Activated naive CD8-positive, alpha-beta T cell treated with anti-CD3 and anti-CD28 coated beads for 36 hours (primary cell): Measurements from ENCODE around the gene HSBP1. TPM values are rescaled to one million over a fixed set of nuclear protein-coding genes. Genes with fewer than 3 reads are reported as not detected.
A peak's percentile ranks its signal among the peaks of the same experiment; 100 is the strongest.

Experiments used
- DNase-seq: peaks from one replicate; pipeline ENCODE4 v3.0.0; 2021
- H3K27ac Mint-ChIP-seq: one replicate; pipeline ENCODE4 v1.8.0; 2022; ENCODE audit warnings: mild to moderate bottlenecking, moderate library complexity, mixed read lengths
- H3K27me3 Mint-ChIP-seq: one replicate; pipeline ENCODE4 v1.8.0; 2022; ENCODE audit warnings: mild to moderate bottlenecking, mixed read lengths
- H3K36me3 Mint-ChIP-seq: one replicate; pipeline ENCODE4 v1.8.0; 2021; ENCODE audit warnings: mild to moderate bottlenecking, mixed read lengths
- H3K4me1 Mint-ChIP-seq: one replicate; pipeline ENCODE4 v1.8.0; 2021; ENCODE audit warnings: mixed read lengths
- H3K4me3 Mint-ChIP-seq: one replicate; pipeline ENCODE4 v1.8.0; 2022; ENCODE audit warnings: mild to moderate bottlenecking, moderate library complexity, mixed read lengths
- H3K9me3 Mint-ChIP-seq: one replicate; pipeline ENCODE4 v1.8.0; 2022; ENCODE audit warnings: mixed read lengths
- total RNA-seq, 2 experiments: library from RNA; stranded (reverse); gene quantifications; one replicate each; pipeline ENCODE4 v1.2.3, GENCODE V29; 2021

HSBP1 gene
- total RNA-seq, 2 experiments from 2014 or later: 70.6 to 82.0 TPM

- no peak overlapping the region for H3K4me3 Mint-ChIP-seq
- H3K4me1 Mint-ChIP-seq: peaks cover 12% of the 10 kb centered on the region
- no peaks in the 10 kb centered on the region for H3K27me3 Mint-ChIP-seq
- peaks cover 19% of the 10 kb centered on the region for H3K36me3 Mint-ChIP-seq
- no peak for DNase-seq
- H3K9me3 Mint-ChIP-seq: no peaks in the 10 kb centered on the region
- no peak overlapping the region for H3K27ac Mint-ChIP-seq
These were observed 6.8 kb downstream of the HSBP1 start for GRCh38 chr16:83814659-83814985.

- H3K27ac Mint-ChIP-seq: no peak overlapping the region
- H3K4me3 Mint-ChIP-seq: no peak overlapping the region
- no peaks in the 10 kb centered on the region for H3K4me1 Mint-ChIP-seq
- peaks cover 6% of the 10 kb centered on the region for H3K36me3 Mint-ChIP-seq
- no peak for DNase-seq
- H3K27me3 Mint-ChIP-seq: no peaks in the 10 kb centered on the region
- H3K9me3 Mint-ChIP-seq: no peaks in the 10 kb centered on the region
These were observed 9.2 kb downstream of the HSBP1 start for GRCh38 chr16:83817022-83817421.

GRCh38 chr16:83818276-83818675 is 10.5 kb downstream of the HSBP1 start:
- H3K9me3 Mint-ChIP-seq: no peaks in the 10 kb centered on the region
- no peaks in the 10 kb centered on the region for H3K36me3 Mint-ChIP-seq
- no peak overlapping the region for H3K4me3 Mint-ChIP-seq
- peaks cover 6% of the 10 kb centered on the region for H3K27me3 Mint-ChIP-seq
- peaks cover 3% of the 10 kb centered on the region for H3K4me1 Mint-ChIP-seq
- no peak overlapping the region for H3K27ac Mint-ChIP-seq
- no peak for DNase-seq

- H3K36me3 Mint-ChIP-seq: no peaks in the 10 kb centered on the region
These were observed 11.6 kb downstream of the HSBP1 start for GRCh38 chr16:83819361-83819760.

GRCh38 chr16:83826146-83826913 is 18.6 kb downstream of the HSBP1 start:
- Mint-ChIP-seq H3K36me3 (no peaks in the 10 kb centered on the region), H3K4me1 (peaks cover 7% of the 10 kb centered on the region)

More at GRCh38 chr16:83819361-83819760, 11.6 kb downstream of the HSBP1 start:
- no peak for DNase-seq
- Mint-ChIP-seq H3K27me3 (peaks cover 6% of the 10 kb centered on the region), H3K27ac (no peak overlapping the region), H3K4me1 (peaks cover 3% of the 10 kb centered on the region), H3K4me3 (no peak overlapping the region), H3K9me3 (no peaks in the 10 kb centered on the region)

GRCh38 chr16:83830091-83830768 is 22.5 kb downstream of the HSBP1 start:
- Mint-ChIP-seq H3K27ac (no peak overlapping the region), H3K4me3 (no peak overlapping the region), H3K36me3 (no peaks in the 10 kb centered on the region), H3K27me3 (peaks cover 4% of the 10 kb centered on the region), H3K4me1 (peaks cover 6% of the 10 kb centered on the region), H3K9me3 (no peaks in the 10 kb centered on the region)
- DNase-seq: no peak

More at GRCh38 chr16:83826146-83826913, 18.6 kb downstream of the HSBP1 start:
- peak; percentile 74 for DNase-seq
- no peak overlapping the region for H3K27ac Mint-ChIP-seq
- no peaks in the 10 kb centered on the region for H3K9me3 Mint-ChIP-seq
- H3K4me3 Mint-ChIP-seq: no peak overlapping the region
- peaks cover 6% of the 10 kb centered on the region for H3K27me3 Mint-ChIP-seq

GRCh38 chr16:83830769-83831455 is 23.1 kb downstream of the HSBP1 start:
- Mint-ChIP-seq H3K4me1 (peaks cover 11% of the 10 kb centered on the region), H3K36me3 (no peaks in the 10 kb centered on the region)
- DNase-seq: no peak

GRCh38 chr16:83831456-83831987 is 23.7 kb downstream of the HSBP1 start:
- DNase-seq: no peak
- Mint-ChIP-seq H3K36me3 (no peaks in the 10 kb centered on the region), H3K4me1 (peaks cover 12% of the 10 kb centered on the region), H3K4me3 (no peak overlapping the region), H3K27me3 (peaks cover 10% of the 10 kb centered on the region), H3K27ac (no peak overlapping the region), H3K9me3 (no peaks in the 10 kb centered on the region)

More at GRCh38 chr16:83830769-83831455, 23.1 kb downstream of the HSBP1 start:
- Mint-ChIP-seq H3K27me3 (peaks cover 4% of the 10 kb centered on the region), H3K9me3 (no peaks in the 10 kb centered on the region), H3K27ac (no peak overlapping the region), H3K4me3 (no peak overlapping the region)

GRCh38 chr16:83833921-83834320 is 26.1 kb downstream of the HSBP1 start:
- Mint-ChIP-seq H3K27ac (no peak overlapping the region), H3K9me3 (no peaks in the 10 kb centered on the region), H3K4me1 (peaks cover 12% of the 10 kb centered on the region), H3K36me3 (no peaks in the 10 kb centered on the region), H3K27me3 (peaks cover 33% of the 10 kb centered on the region), H3K4me3 (no peak overlapping the region)
- no peak for DNase-seq

- Mint-ChIP-seq H3K4me3 (no peak overlapping the region), H3K27me3 (peaks cover 43% of the 10 kb centered on the region), H3K36me3 (no peaks in the 10 kb centered on the region), H3K9me3 (no peaks in the 10 kb centered on the region), H3K27ac (no peak overlapping the region), H3K4me1 (peaks cover 12% of the 10 kb centered on the region)
- DNase-seq: no peak
These were observed 28.1 kb downstream of the HSBP1 start for GRCh38 chr16:83835586-83836566.

GRCh38 chr16:83837566-83837965 is 29.8 kb downstream of the HSBP1 start:
- Mint-ChIP-seq H3K27me3 (peaks cover 41% of the 10 kb centered on the region), H3K4me1 (peaks cover 12% of the 10 kb centered on the region), H3K4me3 (no peak overlapping the region), H3K27ac (no peak overlapping the region), H3K9me3 (no peaks in the 10 kb centered on the region), H3K36me3 (no peaks in the 10 kb centered on the region)
- DNase-seq: no peak

GRCh38 chr16:83838151-83838550 is 30.4 kb downstream of the HSBP1 start:
- H3K27me3 Mint-ChIP-seq: peaks cover 39% of the 10 kb centered on the region
- H3K4me3 Mint-ChIP-seq: no peak overlapping the region
- H3K27ac Mint-ChIP-seq: no peak overlapping the region
- no peak for DNase-seq
- H3K9me3 Mint-ChIP-seq: no peaks in the 10 kb centered on the region
- peaks cover 12% of the 10 kb centered on the region for H3K4me1 Mint-ChIP-seq
- no peaks in the 10 kb centered on the region for H3K36me3 Mint-ChIP-seq

- no peak for DNase-seq
- Mint-ChIP-seq H3K27ac (no peak overlapping the region), H3K27me3 (peaks cover 39% of the 10 kb centered on the region), H3K4me1 (peaks cover 12% of the 10 kb centered on the region), H3K9me3 (no peaks in the 10 kb centered on the region), H3K36me3 (no peaks in the 10 kb centered on the region), H3K4me3 (no peak overlapping the region)
These were observed 31.8 kb downstream of the HSBP1 start for GRCh38 chr16:83839561-83839960.

GRCh38 chr16:83840060-83840617 is 32.4 kb downstream of the HSBP1 start:
- Mint-ChIP-seq H3K4me3 (no peak overlapping the region), H3K4me1 (peaks cover 10% of the 10 kb centered on the region), H3K27me3 (peaks cover 39% of the 10 kb centered on the region), H3K27ac (no peak overlapping the region), H3K9me3 (no peaks in the 10 kb centered on the region), H3K36me3 (no peaks in the 10 kb centered on the region)
- no peak for DNase-seq
